Measurements from ENCODE around the gene JARID2.

Gene JARID2

DNA sequence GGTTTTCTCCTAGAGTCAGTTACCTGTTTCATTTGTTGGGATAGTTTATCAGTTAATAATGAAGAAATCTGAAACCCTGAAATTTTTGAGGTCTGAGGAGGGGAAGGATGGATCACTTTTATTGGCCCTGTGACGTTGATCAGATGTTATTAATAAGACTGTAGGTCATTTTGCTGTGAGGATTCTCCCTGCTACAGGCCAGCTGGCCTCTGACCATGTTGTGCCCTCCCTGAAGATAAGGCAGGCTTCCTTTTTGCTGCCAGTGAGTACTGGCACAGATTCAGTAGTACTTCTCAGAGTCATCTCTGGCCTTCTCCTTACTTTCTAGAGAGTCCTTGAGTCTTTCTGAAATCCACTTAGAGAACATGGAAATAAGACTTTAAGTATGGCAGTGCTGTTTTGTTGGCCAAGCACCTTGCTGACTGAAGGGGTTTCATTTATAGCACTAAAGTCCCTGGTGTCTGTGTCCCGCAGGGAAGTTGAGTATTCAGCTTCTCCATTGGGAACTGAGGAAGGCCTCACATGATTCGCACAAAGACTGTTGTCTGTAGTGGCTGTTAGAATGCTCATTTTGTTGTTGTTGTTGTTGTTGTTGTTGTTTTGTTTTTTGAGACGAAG is 214.3 kb downstream of the JARID2 start:
- H3F3A ChIP-seq (ENCODE audit: insufficient read depth, low read length) = no peaks in the 10 kb centered on the region
- no peak overlapping the region for H3K27ac ChIP-seq (ENCODE audit: low read length)
- DNase-seq = no peak
- H3K79me2 ChIP-seq (ENCODE audit: low read length) = peaks cover 39% of the 10 kb centered on the region
- no peak overlapping the region for H3K4me2 ChIP-seq (ENCODE audit: low read depth, low read length)
- no peaks in the 10 kb centered on the region for H3K27me3 ChIP-seq (replicated peaks; ENCODE audit: insufficient read depth, low read length)
- TF ChIP-seq, protein P1, sequence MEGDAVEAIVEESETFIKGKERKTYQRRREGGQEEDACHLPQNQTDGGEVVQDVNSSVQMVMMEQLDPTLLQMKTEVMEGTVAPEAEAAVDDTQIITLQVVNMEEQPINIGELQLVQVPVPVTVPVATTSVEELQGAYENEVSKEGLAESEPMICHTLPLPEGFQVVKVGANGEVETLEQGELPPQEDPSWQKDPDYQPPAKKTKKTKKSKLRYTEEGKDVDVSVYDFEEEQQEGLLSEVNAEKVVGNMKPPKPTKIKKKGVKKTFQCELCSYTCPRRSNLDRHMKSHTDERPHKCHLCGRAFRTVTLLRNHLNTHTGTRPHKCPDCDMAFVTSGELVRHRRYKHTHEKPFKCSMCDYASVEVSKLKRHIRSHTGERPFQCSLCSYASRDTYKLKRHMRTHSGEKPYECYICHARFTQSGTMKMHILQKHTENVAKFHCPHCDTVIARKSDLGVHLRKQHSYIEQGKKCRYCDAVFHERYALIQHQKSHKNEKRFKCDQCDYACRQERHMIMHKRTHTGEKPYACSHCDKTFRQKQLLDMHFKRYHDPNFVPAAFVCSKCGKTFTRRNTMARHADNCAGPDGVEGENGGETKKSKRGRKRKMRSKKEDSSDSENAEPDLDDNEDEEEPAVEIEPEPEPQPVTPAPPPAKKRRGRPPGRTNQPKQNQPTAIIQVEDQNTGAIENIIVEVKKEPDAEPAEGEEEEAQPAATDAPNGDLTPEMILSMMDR (IDR thresholded peaks at IDR 0.05; ENCODE audit: low read length) = no peak
- TF ChIP-seq EZH2 (optimal IDR thresholded peaks at IDR 0.05; ENCODE audit: low read depth, low read length) = no peak
- no peak for TF ChIP-seq EZH2phosphoT487 (IDR thresholded peaks at IDR 0.05; ENCODE audit: low read length)
- H3K4me3 ChIP-seq (ENCODE audit: low read length) = no peak overlapping the region
- H3K36me3 ChIP-seq (replicated peaks; ENCODE audit: insufficient read depth, low read length) = no peaks in the 10 kb centered on the region
- H3K9ac ChIP-seq (ENCODE audit: low read length) = no peak overlapping the region
- H3K9me2 ChIP-seq (replicated peaks; ENCODE audit: insufficient read depth, low read length) = no peaks in the 10 kb centered on the region
- H3K4me1 ChIP-seq (ENCODE audit: low read length) = no peaks in the 10 kb centered on the region
- no peaks in the 10 kb centered on the region for H3K9me3 ChIP-seq (replicated peaks; ENCODE audit: insufficient read depth, low read length)
- H2AFZ ChIP-seq (ENCODE audit: low read length) = no peak overlapping the region
- 0 out of 2 replicates have a peak, but pooled peaks cover 3% of the 10 kb centered on the region for H4K20me1 ChIP-seq (ENCODE audit: insufficient read depth, low read length)

DNA sequence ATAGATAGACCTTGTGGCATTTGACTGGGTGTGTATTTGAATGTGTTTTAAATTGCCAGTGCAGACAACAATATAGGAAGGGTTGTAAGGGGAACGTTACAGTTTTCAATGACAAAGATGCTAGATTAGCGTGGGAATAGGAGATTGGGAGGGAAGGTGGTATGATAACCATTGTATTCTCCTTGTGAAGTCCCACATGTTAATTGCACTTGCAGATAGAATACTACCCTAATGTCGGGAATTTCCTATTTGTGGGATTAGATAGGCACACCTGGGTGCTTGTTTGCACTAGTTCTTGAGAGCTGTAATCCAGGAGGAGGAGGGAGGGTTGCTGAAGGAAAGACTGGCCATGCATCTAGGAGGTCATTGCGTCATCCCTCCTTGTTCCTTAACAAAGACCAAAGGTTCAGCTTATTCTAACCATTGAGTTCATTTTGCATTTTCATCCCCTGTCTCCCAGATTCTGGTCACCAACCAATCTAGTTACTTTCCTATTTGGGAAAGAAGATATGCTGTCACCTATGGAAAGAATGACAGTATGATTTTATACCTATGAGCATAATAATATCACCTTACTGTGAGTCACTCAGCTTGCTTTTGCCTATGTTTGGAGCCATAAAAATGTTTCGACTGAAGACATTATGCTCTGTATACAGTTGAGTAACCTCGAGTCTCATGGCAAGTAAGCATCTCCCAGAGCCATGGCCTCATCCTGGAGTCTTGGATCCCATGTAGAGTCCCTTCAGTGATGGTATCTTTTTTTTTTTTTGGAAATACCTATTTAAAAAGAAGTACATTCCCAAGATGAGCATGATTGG is 215.5 kb downstream of the JARID2 start:
- Histone ChIP-seq H3K27me3 (replicated peaks; ENCODE audit: insufficient read depth, low read length) (no peaks in the 10 kb centered on the region), H3K9ac (ENCODE audit: low read length) (no peak overlapping the region), H3K36me3 (replicated peaks; ENCODE audit: insufficient read depth, low read length) (no peaks in the 10 kb centered on the region), H2AFZ (ENCODE audit: low read length) (no peak overlapping the region), H3K9me2 (replicated peaks; ENCODE audit: insufficient read depth, low read length) (no peaks in the 10 kb centered on the region), H4K20me1 (ENCODE audit: insufficient read depth, low read length) (0 out of 2 replicates have a peak, but pooled peaks cover 3% of the 10 kb centered on the region), H3F3A (ENCODE audit: insufficient read depth, low read length) (no peaks in the 10 kb centered on the region), H3K4me3 (ENCODE audit: low read length) (no peak overlapping the region), H3K9me3 (replicated peaks; ENCODE audit: insufficient read depth, low read length) (no peaks in the 10 kb centered on the region), H3K4me1 (ENCODE audit: low read length) (no peaks in the 10 kb centered on the region), H3K79me2 (ENCODE audit: low read length) (peaks cover 44% of the 10 kb centered on the region), H3K4me2 (ENCODE audit: low read depth, low read length) (no peak overlapping the region), H3K27ac (ENCODE audit: low read length) (no peak overlapping the region)
- no peak for DNase-seq
- TF ChIP-seq, protein P1 (IDR thresholded peaks at IDR 0.05; ENCODE audit: low read length) = no peak
- TF ChIP-seq EZH2phosphoT487 (IDR thresholded peaks at IDR 0.05; ENCODE audit: low read length) (no peak), EZH2 (optimal IDR thresholded peaks at IDR 0.05; ENCODE audit: low read depth, low read length) (no peak)

DNA sequence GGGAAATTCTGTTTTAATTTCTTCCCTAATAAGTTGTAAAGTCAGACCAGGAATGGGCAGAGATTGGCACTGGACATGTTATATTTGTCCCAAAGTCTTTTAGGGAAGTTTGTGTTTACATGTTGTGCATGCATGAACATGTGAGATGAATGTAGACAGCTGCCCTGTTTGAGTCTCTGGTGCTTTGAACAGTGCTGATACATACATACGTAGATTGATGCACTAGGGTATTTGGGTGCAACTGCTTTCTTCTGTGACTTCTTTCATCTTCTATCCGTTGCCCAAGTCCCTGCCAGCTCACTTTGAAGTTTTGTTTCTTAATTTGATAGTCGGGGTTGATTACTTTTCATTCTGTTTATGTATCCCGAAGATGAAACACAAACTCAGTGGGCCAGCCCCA is 216.4 kb downstream of the JARID2 start:
- no peak overlapping the region for H3K9ac ChIP-seq (ENCODE audit: low read length)

More for the DNA sequence above, 216.4 kb downstream of the JARID2 start:
- no peaks in the 10 kb centered on the region for H3K4me1 ChIP-seq (ENCODE audit: low read length)
- no peak overlapping the region for H3K4me3 ChIP-seq (ENCODE audit: low read length)
- H3K27ac ChIP-seq (ENCODE audit: low read length) = no peak overlapping the region
- H2AFZ ChIP-seq (ENCODE audit: low read length) = no peak overlapping the region
- H3K36me3 ChIP-seq (replicated peaks; ENCODE audit: insufficient read depth, low read length) = no peaks in the 10 kb centered on the region
- no peak overlapping the region for H3K4me2 ChIP-seq (ENCODE audit: low read depth, low read length)
- H3K9me3 ChIP-seq (replicated peaks; ENCODE audit: insufficient read depth, low read length) = no peaks in the 10 kb centered on the region
- 0 out of 2 replicates have a peak, but pooled peaks cover 3% of the 10 kb centered on the region for H4K20me1 ChIP-seq (ENCODE audit: insufficient read depth, low read length)
- no peak for DNase-seq
- TF ChIP-seq, protein P1 (IDR thresholded peaks at IDR 0.05; ENCODE audit: low read length) = no peak
- TF ChIP-seq EZH2 (optimal IDR thresholded peaks at IDR 0.05; ENCODE audit: low read depth, low read length) (no peak), EZH2phosphoT487 (IDR thresholded peaks at IDR 0.05; ENCODE audit: low read length) (no peak)
- no peaks in the 10 kb centered on the region for H3K9me2 ChIP-seq (replicated peaks; ENCODE audit: insufficient read depth, low read length)
- no peaks in the 10 kb centered on the region for H3F3A ChIP-seq (ENCODE audit: insufficient read depth, low read length)
- H3K79me2 ChIP-seq (ENCODE audit: low read length) = peaks cover 49% of the 10 kb centered on the region
- H3K27me3 ChIP-seq (replicated peaks; ENCODE audit: insufficient read depth, low read length) = no peaks in the 10 kb centered on the region
